Activated naive CD8-positive, alpha-beta T cell treated with anti-CD3 and anti-CD28 coated beads, Interleukin-2, amount 50 U/mL, for 16 hours (primary cell): ENCODE measurements around the gene RFTN1.

Experiments used
- DNase-seq: peaks from one replicate; pipeline ENCODE4 v3.0.0-alpha.2; 2020; ENCODE audit warnings: low read depth, low spot score

RFTN1 gene

DNA sequence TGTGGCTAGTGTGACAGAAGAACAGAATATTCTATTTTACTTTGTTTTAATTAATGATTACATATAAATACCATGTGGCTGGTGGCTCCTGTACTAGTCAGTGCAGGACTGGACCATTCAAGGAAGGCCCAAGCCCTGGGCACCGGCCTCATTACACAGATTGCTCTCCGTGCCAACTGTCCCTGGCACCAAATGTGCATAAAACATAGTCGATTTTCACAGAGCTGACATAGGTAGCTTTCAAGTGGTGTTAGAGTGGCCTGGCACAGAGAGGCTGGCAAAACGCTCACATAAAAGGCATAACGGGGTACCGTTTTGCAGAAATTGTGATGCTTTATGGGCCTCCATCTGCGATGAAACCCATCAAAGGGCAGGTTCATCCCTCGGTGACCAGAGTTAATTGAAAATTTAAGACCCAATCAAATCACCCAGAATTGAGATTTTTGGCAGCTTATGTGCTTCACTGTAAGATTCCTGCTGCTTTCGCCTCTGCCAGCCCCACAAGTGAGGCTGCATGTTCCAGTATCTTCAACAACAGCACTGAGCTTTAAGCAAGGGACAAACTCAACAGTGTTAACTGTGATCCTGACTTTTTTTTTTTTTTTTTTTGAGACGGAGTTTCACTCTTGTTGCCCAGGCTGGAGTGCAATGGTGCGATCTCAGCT is 25.9 kb downstream of the RFTN1 start:
- DNase-seq: no peak

DNA sequence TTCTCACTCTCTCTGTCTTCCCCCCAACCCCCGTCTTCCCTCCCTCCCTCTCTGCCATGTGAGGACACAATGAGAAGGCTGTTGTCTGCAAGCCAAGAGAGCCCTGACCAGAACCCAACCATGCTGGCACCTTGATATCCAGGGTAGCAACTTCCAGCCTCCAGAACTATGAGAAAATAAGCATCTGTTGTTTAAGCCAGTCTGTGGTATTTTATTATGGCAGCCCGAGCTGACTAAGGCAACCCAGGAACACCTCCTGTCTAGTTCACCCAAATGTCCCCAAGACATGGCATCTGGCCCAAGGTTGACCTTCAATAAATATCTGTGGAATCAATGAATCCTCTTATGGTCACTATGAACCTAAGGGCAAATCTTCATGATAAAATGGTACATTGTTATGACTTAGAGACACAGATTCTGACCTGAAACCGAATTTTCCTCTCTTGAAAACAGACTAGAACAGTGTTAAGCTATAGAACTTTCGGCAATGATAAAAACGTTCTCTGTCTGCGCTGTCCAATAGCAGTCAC is 26.5 kb downstream of the RFTN1 start:
- DNase-seq: no peak

DNA sequence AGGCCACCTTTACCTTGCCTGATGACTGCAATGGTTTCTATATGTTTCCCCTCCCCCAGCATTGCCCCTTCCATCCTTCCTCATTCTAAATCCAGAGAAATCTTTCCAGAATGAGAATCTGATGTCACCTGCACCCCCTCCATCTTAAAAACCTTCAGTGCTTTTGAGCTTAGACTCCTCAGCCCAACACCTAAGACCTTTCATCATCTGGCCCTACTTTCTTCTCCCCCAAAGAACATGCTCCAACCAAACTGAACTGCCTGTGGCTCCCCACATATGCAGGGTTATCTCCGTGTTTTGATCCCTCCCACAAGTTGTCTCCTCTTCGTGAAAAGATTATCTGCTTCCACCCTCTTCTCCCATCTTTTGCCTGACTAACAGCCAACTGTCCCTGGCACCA is 27.3 kb downstream of the RFTN1 start:
- no peak for DNase-seq

DNA sequence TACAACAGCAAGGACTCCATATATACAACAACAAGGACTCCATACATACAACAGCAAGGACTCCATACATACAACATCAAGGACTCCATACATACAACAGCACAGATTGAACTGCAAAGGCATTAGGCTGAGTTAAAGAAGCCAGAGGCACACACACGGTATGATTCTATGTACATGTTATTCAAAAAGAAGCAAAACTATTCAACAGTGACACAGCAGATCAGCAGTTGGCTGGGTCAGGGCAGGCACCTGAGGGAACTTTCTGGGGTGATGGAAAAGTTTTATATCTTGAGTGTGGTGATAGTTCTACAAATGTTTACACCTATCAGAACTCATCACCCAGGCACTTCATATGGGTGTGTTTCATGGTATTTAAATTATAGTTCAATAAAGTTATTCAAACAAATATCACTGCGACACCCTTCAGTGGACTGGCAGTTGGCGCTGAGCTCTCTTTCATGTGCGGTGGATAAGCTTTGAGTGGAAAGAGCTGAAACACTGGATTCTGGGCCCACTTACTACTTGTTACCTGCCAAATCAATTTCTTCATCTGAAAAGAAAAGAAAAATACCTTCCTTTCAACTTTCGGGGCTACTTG is 28.0 kb downstream of the RFTN1 start:
- DNase-seq: no peak

DNA sequence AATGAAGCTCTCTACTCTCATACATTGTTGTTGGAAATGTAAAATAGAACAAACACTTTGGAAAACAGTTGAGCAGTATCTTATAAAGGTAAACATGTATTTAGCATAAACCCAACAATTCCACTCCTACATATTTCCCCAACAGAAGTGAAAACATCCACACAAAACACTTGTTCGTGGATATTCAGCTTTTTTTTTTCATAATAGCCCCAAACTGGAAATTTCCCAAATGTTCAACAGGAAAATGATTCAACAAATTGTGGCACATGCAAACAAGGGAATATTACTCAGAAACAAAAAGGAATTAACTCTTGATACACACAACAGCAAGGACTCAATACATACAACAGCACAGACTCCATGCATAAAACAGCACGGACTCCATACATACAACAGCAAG is 28.5 kb downstream of the RFTN1 start:
- no peak for DNase-seq

DNA sequence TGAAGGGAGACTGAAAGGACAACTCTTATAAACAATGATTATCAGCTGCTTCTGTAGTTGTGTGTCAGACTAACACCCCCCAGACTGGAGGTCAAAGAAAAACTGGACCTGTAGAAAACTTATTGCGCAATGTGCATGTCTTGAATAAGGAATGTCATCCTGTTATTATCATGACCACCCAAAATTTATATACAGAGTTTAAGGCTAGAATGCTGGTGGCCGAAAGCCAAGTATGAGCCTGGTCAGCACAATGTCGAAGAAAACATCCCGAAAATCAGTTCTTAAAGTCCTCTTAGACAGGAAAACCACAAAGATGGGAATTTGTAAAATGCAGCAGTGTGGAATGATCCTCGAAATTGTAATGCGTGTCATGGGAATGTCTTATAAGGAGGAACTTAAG is 29.3 kb downstream of the RFTN1 start:
- no peak for DNase-seq

DNA sequence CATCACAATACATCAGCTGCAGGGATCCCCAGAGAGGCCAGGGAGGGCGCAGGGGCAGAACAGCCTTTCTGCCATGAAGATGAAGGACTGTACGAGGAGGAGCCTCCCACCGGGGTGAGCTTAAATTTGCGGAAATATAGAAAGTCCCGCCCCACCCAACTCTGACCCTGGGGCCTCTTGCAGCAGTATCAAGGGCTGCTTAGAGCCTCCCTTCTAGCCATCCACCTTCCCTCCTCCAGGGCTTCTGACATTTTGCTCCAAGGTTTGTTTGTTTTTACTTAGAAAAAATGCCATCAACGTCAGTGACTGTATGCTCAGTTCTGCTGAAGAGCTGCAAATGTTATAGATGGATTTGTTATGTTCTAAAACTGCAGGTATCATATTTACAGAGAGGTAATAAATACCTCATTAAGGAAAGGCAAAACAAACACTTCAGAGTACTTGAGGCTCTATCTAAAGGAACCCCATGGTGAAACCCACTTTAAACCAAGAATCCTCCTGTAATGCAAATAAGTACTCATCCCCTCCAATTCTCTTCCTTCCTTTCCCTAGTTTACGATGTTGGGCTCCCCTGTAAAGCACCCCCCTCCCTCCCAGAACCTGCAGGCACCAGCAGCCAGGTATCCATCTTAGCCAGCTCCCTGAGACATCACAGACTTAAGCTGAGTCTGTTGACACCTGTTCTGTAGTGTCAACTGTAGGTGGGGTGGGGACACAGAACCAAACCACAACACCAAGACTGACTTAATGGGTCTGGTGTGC is 30.5 kb downstream of the RFTN1 start:
- DNase-seq: no peak

DNA sequence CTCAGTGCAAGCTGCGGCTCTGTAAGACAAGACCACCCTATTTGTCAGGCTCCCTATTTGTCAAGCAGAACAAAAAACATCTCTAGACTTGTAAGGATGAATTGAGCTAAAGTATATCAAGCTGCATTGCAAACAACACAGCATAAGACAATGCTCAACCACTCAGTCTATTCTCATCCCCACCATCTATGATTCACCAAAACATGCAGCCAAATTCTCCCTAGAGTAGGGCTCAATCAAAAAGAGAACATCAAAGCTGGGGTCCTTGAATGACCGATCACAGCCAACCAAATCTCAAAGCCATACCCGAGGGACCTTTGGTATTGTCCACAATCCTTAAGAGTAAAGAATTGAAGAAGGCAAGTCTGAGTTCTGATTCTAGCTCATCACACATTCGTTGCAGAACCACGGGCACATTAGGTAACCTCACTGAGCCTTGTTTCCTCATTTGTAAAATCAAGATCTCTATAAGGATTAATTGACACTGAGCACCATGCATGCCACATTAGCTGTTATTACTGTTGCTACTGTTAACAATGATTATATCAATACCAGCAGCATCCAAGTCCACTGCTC is 31.2 kb downstream of the RFTN1 start:
- DNase-seq: no peak

DNA sequence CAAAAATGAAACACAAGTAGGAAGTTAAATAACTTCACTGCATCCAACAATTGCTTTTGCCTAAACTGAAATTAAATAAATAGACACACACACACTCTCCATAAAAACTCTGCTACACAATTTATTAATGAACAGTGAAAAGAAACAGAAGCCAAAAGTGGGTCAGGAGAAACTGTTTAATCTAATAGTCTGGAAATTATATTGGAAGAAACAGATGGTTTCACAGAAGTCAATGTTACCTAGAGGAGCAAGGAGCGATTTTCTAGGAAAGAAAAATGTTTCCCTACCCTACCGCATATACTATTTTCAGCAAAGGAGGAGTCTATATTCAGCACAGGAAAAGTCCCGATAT is 32.0 kb downstream of the RFTN1 start:
- no peak for DNase-seq

DNA sequence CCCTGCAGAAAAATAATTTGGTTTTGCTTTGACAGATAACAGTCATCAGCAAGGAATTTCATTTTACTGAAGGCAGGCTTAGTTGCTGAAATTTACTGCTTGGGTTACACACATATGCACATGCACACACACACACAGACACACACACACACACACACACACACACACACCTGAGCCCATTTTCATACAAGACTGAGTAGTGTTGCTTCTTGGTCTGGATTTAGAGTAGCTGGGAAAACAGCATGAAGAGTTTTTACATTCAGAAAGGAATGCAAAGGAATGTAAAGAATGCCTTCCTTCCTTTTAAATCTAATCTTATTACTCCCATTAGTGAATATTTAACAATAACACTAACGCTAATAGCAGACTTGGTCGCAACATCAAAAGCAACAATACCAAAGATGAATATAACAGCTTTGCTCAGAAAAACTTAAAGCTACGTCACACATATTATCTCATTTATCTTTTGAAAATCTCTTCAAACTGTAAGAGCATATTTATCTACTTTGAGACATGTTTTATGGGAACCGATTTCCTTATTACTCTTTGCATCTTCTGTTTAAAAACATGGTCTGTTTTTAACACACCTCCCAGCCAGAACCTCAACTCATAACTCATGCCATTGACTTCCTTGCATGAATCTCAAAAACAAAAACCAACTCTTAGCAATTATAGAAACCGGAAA is 32.5 kb downstream of the RFTN1 start:
- no peak for DNase-seq

DNA sequence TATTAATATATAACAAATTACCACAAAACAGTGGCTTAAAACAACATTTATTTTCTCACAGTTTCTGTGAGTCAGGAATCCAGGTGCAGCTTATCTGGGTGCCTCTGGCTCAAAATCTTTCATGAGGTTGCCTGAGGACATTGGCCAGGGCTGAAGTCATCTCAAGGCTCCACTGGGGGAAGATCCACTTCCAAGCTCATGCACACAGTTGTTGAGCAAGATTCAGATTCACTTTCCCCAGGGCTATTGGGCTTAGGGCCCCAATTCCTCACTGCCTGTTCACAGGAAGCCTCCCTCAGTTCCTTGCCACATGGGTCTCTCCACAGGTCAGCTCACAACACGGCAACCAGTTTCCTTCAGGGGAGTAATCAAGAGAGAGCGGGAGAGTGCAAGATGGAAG is 35.0 kb downstream of the RFTN1 start:
- no peak for DNase-seq

DNA sequence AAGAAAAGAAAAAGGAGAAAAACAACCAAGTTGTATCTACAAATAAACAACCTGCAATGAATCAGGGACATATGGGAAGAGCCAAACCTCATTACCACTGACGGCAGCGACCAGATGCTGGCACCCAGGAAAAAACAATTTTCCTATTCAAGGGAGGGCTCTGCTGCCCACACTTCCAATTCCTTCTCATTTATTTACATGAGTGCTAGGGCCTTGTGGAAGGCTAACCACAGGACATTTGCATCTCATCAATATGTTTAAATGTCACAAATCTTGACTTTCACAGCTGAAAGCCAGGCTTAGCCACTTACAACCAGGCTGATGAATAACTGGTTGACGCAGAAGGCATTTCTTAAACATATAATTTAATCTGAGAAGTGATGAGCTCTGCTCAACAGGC is 36.0 kb downstream of the RFTN1 start:
- no peak for DNase-seq

DNA sequence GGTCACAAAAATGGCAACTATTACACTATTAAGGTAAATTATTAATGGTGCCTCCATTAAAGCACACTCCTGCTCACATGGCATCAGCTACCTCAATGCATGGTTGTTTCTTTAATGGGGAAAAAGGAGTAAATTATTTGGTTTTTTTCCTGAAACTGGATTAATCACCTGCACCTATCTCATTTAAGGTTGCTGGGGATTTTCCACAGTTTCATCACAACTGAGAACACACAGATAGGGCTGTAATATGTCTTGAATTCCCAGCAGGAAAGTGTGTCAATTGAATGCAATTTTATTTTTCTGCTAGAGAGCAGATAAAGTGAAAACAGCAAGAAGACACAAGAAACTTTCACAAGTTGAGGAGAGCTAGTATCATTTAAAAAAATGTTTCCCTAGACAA is 36.4 kb downstream of the RFTN1 start:
- no peak for DNase-seq

DNA sequence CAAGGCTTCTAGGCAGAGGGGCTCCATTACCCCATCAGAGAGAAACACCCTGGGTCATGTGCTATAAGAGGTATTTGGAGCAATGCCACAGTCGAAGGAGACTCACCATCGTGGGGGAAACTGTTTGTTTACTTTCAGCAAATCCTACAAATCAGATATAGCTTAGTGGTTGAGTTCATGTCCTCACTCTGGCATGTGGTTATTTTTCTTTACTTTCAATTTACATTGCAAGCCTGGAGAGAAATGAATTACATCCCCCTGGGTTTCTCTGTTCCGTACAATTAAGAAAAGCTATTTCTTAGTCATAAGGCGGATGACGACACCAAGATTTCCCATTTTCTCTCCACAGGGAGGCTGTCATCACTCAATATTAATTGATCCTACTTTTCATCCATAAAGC is 36.9 kb downstream of the RFTN1 start:
- DNase-seq: no peak

DNA sequence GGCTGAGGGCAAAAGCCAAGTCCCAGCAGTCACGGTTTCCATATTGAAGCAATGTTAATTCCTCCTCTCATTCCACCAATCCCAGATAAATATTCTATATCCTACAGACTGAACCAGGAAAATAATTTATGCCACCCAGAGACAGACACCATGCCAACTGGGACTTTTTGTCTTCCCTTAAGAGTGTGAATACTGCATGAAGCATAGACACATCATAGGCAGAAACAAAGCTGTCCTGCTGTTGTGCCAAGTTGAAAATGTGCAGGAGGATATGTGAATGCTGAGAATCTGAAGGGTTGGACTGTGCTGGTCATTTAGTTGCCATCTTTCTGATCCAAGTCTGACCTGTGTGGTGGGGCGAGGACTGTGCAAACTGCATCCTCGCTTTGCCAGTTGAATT is 37.7 kb downstream of the RFTN1 start:
- no peak for DNase-seq

DNA sequence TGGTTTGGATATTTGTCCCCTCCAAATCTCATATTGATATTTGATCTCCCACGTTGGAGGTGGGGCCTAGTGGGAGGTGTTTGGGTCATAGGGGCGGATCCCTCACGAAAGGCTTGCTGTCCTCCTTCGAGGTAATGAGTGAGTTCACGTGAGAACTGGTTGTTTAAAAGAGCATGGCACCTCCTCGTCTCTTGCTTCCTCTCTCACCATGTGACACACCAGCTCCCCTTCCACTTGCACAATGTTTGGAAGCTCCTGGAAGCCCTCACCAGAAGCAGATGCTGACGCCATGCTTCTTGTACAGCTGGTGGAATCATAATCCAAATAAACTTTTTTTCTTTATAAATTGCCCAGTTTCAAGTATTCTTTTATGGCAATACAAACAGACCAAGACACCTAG is 38.6 kb downstream of the RFTN1 start:
- no peak for DNase-seq

DNA sequence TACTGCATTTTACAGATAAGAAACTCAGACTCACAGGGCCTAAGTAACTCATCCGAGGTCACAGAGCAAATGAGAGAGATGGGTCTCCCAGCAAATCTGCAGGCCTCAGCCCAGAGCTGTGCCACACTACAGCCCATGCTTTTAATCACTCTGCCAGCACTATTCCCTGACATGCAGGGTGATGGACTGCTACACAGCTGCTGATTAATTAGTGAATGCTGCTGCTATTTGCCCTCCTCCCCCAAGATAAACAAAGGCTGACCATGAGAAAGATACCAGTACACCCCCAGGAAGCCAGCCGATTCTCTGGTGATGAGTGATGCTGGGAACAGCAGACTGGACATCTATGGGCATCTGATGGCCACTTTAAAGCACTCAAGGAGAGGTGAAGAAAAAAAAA is 39.3 kb downstream of the RFTN1 start:
- DNase-seq: no peak

DNA sequence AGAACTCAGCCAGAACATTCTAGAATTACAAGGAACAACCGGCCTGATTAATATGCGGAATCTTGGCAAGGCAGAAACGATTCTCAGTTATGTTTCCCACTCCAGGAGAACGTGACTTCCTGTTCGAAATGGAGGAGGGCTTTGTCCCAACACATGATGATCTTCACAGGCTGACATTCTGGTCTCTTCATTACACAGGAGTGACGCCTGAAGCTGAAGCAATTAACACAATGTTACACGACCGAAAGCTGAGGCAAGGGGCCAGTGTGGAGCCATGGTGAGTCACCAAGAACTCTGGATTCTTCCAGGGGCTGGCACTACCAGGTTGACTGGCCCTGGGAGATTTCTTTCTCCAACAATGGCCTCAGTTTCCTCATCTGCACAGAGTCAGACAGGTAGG is 40.9 kb downstream of the RFTN1 start:
- no peak for DNase-seq

DNA sequence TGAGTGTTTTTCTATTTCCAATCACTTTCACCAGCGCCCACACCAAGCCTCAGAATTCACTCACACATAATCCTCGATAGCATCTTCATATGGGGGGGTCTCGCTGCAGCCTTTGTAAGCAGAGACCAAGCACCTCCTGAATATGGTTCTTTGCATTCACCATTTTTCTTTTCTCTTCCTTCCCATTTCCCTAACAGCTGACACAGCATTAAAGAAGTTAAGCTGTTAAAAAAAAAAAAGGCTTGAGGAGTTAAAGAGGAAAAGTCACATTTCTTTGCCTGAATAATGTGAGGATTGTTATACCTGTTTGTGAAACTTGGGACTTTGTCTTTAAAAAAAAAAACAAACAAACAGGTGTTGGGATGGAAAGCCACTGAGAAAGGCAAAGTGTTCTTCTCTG is 41.6 kb downstream of the RFTN1 start:
- no peak for DNase-seq

DNA sequence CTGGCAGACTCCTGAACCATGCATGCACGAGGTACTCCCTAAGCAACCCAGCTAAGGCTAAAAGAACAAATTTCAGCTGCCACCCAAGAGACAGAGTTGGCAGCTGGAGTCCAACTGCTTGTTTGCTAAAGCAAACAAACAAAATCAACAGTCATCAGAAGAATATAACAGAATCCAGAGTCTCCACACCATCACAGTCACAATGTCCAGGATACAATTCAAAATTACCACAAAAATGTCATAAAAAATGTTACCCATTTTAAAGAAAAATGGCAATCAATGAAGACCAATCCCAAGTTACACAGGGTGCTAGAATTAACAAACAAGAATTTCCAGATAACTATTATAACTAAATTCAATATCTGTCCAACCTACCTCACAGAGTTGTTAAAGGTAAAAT is 42.9 kb downstream of the RFTN1 start:
- DNase-seq: no peak

DNA sequence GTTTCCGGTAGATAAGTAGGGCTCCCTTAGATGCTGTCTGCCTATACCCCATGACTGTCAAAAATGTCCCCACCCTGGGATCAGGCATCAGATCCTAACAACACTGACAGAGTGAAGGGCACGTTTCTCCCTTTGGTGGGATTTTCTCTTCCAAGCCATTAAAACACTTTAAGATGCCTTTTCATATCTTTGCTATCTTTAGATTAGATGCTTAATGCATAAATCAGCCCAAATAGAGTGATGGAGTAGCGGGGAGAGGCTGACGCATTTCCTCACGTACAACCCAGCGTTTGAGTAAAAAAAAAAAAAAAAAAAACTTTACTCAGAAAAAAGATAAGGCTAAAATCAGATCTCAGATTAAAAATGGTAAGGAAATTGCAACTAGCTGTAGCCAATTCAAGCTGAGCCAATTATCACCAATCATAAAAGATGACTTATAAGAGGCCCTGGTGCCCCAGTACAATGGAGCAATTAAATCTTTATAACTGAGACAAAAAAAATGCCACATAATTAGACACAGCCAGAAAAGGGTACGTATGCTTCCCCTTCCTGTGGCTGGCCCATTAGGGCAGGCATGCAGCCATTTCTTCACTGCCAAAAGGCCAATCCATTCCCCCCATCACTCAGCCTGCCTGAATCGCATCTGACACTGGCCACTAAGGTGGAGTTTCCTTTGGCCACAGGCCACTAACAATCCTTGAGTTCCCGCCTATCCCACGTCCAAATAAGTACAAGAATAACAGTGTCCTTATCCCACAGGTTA is 45.0 kb downstream of the RFTN1 start:
- no peak for DNase-seq

DNA sequence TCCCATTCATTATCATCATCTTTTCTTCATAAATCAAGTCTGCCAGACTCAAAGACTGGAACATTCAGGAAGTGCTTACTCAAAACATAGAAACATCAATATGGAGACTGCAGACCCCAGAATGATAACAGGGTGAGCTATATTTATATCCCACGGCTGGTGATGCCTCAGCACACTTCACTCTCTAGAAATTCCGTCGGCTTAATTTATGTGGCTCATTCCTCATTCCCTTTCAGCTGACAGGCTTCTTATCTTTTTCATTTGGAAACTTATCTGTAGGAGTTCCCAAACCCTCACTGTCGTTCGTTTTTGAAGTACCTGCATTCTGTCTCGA is 45.5 kb downstream of the RFTN1 start:
- no peak for DNase-seq
